Activated naive CD8-positive, alpha-beta T cell treated with anti-CD3 and anti-CD28 coated beads, Interleukin-2, amount 50 U/mL, for 24 hours (primary cell): Measurements from ENCODE around the gene CMIP.

Experiments used
- ATAC-seq: fragments of 150-1000 bp; cut with Tn5 transposase; one replicate; pipeline ENCODE4 v1.10.0; 2021
- DNase-seq: peaks from one replicate; pipeline ENCODE4 v3.0.0; 2021
- H3K27ac Mint-ChIP-seq: one replicate; pipeline ENCODE4 v1.8.0; 2021; ENCODE audit warnings: mild to moderate bottlenecking, mixed read lengths
- H3K27me3 Mint-ChIP-seq: one replicate; pipeline ENCODE4 v1.8.0; 2021; ENCODE audit warnings: mixed read lengths
- H3K36me3 Mint-ChIP-seq: one replicate; pipeline ENCODE4 v1.8.0; 2021; ENCODE audit warnings: low read depth, mixed read lengths
- H3K4me1 Mint-ChIP-seq: one replicate; pipeline ENCODE4 v1.8.0; 2021; ENCODE audit warnings: mixed read lengths
- H3K4me3 Mint-ChIP-seq: one replicate; pipeline ENCODE4 v1.8.0; 2021; ENCODE audit warnings: mild to moderate bottlenecking, moderate library complexity, mixed read lengths
- H3K9me3 Mint-ChIP-seq: one replicate; pipeline ENCODE4 v1.8.0; 2021; ENCODE audit warnings: mixed read lengths

The CMIP gene

GRCh38 chr16:81435103-81435502, 9.5 kb upstream of the CMIP start:
- no peak overlapping the region for H3K27ac Mint-ChIP-seq
- H3K27me3 Mint-ChIP-seq, result peaks cover 15% of the 10 kb centered on the region
- peaks cover 6% of the 10 kb centered on the region for H3K4me1 Mint-ChIP-seq
- no peak overlapping the region for H3K4me3 Mint-ChIP-seq
- no peaks in the 10 kb centered on the region for H3K9me3 Mint-ChIP-seq
- ATAC-seq, result no peak
- no peak for DNase-seq
- H3K36me3 Mint-ChIP-seq, result no peaks in the 10 kb centered on the region

GRCh38 chr16:81435567-81435966, 9.0 kb upstream of the CMIP start:
- H3K9me3 Mint-ChIP-seq, result no peaks in the 10 kb centered on the region
- ATAC-seq (no peak), DNase-seq (no peak)
- no peaks in the 10 kb centered on the region for H3K36me3 Mint-ChIP-seq
- H3K4me3 Mint-ChIP-seq, result no peak overlapping the region
- H3K4me1 Mint-ChIP-seq, result peaks cover 6% of the 10 kb centered on the region
- no peak overlapping the region for H3K27ac Mint-ChIP-seq
- H3K27me3 Mint-ChIP-seq, result peaks cover 15% of the 10 kb centered on the region

- Mint-ChIP-seq H3K4me3 (no peak overlapping the region), H3K27ac (no peak overlapping the region), H3K4me1 (peaks cover 3% of the 10 kb centered on the region), H3K9me3 (no peaks in the 10 kb centered on the region), H3K36me3 (no peaks in the 10 kb centered on the region), H3K27me3 (peaks cover 15% of the 10 kb centered on the region)
- DNase-seq, result no peak
- ATAC-seq, result no peak
These were observed 8.2 kb upstream of the CMIP start for GRCh38 chr16:81436386-81436785.

- Mint-ChIP-seq H3K9me3 (no peaks in the 10 kb centered on the region), H3K27me3 (peaks cover 15% of the 10 kb centered on the region), H3K27ac (no peak overlapping the region), H3K4me3 (no peak overlapping the region), H3K4me1 (peaks cover 5% of the 10 kb centered on the region), H3K36me3 (no peaks in the 10 kb centered on the region)
- DNase-seq (no peak), ATAC-seq (no peak)
These were observed 6.7 kb upstream of the CMIP start for GRCh38 chr16:81437865-81438264.

- no peak overlapping the region for H3K4me3 Mint-ChIP-seq
- no peaks in the 10 kb centered on the region for H3K9me3 Mint-ChIP-seq
- peaks cover 16% of the 10 kb centered on the region for H3K27me3 Mint-ChIP-seq
These were observed 3.5 kb upstream of the CMIP start for GRCh38 chr16:81440888-81441761.

GRCh38 chr16:81442220-81442915, 2.2 kb upstream of the CMIP start:
- H3K9me3 Mint-ChIP-seq, result no peaks in the 10 kb centered on the region
- ATAC-seq (no peak), DNase-seq (no peak)
- no peak overlapping the region for H3K27ac Mint-ChIP-seq
- H3K4me3 Mint-ChIP-seq, result no peak overlapping the region
- peaks cover 26% of the 10 kb centered on the region for H3K4me1 Mint-ChIP-seq
- H3K27me3 Mint-ChIP-seq, result peaks cover 15% of the 10 kb centered on the region
- no peaks in the 10 kb centered on the region for H3K36me3 Mint-ChIP-seq

More at GRCh38 chr16:81440888-81441761, 3.5 kb upstream of the CMIP start:
- ATAC-seq (no peak), DNase-seq (no peak)
- Mint-ChIP-seq H3K4me1 (peaks cover 15% of the 10 kb centered on the region), H3K36me3 (no peaks in the 10 kb centered on the region), H3K27ac (no peak overlapping the region)

- Mint-ChIP-seq H3K27ac (peak overlapping the region; percentile 49), H3K4me3 (peak overlapping the region; percentile 63), H3K27me3 (peaks cover 8% of the 10 kb centered on the region), H3K4me1 (peaks cover 31% of the 10 kb centered on the region), H3K9me3 (no peaks in the 10 kb centered on the region), H3K36me3 (no peaks in the 10 kb centered on the region)
- no peak for DNase-seq
- ATAC-seq, result no peak
These were observed 1.5 kb upstream of the CMIP start for GRCh38 chr16:81442916-81443687.

GRCh38 chr16:81443688-81444447, 740 bp upstream of the CMIP start:
- H3K9me3 Mint-ChIP-seq, result no peaks in the 10 kb centered on the region

GRCh38 chr16:81445143-81445961, 744 bp downstream of the CMIP start:
- DNase-seq, result peak; percentile 59
- H3K9me3 Mint-ChIP-seq, result peaks cover under 1% of the 10 kb centered on the region
- peaks cover 49% of the 10 kb centered on the region for H3K4me1 Mint-ChIP-seq
- H3K36me3 Mint-ChIP-seq, result peaks cover under 1% of the 10 kb centered on the region
- peak overlapping the region; percentile 85 for H3K4me3 Mint-ChIP-seq
- H3K27ac Mint-ChIP-seq, result peak overlapping the region; percentile 79
- peak; percentile 42 for ATAC-seq
- peaks cover 2% of the 10 kb centered on the region for H3K27me3 Mint-ChIP-seq

More at GRCh38 chr16:81443688-81444447, 740 bp upstream of the CMIP start:
- ATAC-seq, result no peak
- H3K27me3 Mint-ChIP-seq, result peaks cover 2% of the 10 kb centered on the region
- peak overlapping the region; percentile 49 for H3K27ac Mint-ChIP-seq
- peaks cover 35% of the 10 kb centered on the region for H3K4me1 Mint-ChIP-seq
- no peaks in the 10 kb centered on the region for H3K36me3 Mint-ChIP-seq
- no peak for DNase-seq
- H3K4me3 Mint-ChIP-seq, result peak overlapping the region; percentile 63

- H3K4me1 Mint-ChIP-seq, result peaks cover 58% of the 10 kb centered on the region
- DNase-seq, result no peak
- H3K27me3 Mint-ChIP-seq, result peaks cover 2% of the 10 kb centered on the region
- H3K9me3 Mint-ChIP-seq, result peaks cover 9% of the 10 kb centered on the region
- peak overlapping the region; percentile 79 for H3K27ac Mint-ChIP-seq
- no peak for ATAC-seq
- peak overlapping the region; percentile 85 for H3K4me3 Mint-ChIP-seq
- H3K36me3 Mint-ChIP-seq, result peaks cover 8% of the 10 kb centered on the region
These were observed 1.6 kb downstream of the CMIP start for GRCh38 chr16:81445966-81446906.

GRCh38 chr16:81446907-81447268, 2.3 kb downstream of the CMIP start:
- no peak overlapping the region for H3K27ac Mint-ChIP-seq
- H3K36me3 Mint-ChIP-seq, result peaks cover 12% of the 10 kb centered on the region
- ATAC-seq, result no peak
- H3K4me1 Mint-ChIP-seq, result peaks cover 64% of the 10 kb centered on the region
- H3K9me3 Mint-ChIP-seq, result peaks cover 11% of the 10 kb centered on the region
- peak overlapping the region; percentile 85 for H3K4me3 Mint-ChIP-seq
- peaks cover 2% of the 10 kb centered on the region for H3K27me3 Mint-ChIP-seq
- DNase-seq, result no peak

- Mint-ChIP-seq H3K4me3 (peak overlapping the region; percentile 85), H3K27me3 (peaks cover 2% of the 10 kb centered on the region), H3K36me3 (peaks cover 15% of the 10 kb centered on the region), H3K9me3 (peaks cover 11% of the 10 kb centered on the region), H3K4me1 (peaks cover 71% of the 10 kb centered on the region), H3K27ac (no peak overlapping the region)
- ATAC-seq, result no peak
- no peak for DNase-seq
These were observed 2.9 kb downstream of the CMIP start for GRCh38 chr16:81447383-81448101.
